ENCODE results near the gene OR51T1.

OR51T1 gene

DNA sequence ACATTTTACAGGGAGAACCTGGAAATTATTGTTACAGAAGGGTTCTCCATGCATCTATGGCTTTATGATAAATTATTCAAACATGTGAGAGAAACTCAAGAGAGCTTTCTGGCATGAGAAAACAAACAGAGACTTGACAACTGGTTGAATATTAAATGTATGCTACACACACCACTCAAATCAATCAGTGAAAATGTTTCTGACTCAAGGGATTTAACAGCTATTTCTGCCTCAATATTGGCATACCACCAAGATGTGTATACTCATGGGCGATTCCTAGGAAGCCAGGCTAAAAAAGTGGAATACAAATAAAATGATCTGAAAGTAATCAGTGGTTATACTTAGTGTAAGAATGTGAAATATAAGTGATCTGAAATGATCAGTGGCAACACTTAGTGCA, 15.8 kb upstream of the OR51T1 start:
- no peaks in the 10 kb centered on the region for H3K36me3 ChIP-seq (ENCODE audit: insufficient read depth, low read length)
- H3K79me2 ChIP-seq (ENCODE audit: insufficient read depth, low read length) = no peaks in the 10 kb centered on the region
- no peaks in the 10 kb centered on the region for H3K9me2 ChIP-seq (ENCODE audit: low read depth, low read length)
- H4K20me1 ChIP-seq (ENCODE audit: insufficient read depth, low read length) = no peaks in the 10 kb centered on the region
- H3K9me3 ChIP-seq (ENCODE audit: low read length) = no peaks in the 10 kb centered on the region
- no peak overlapping the region for H3K27ac ChIP-seq (ENCODE audit: low read depth, low read length, poor library complexity, severe bottlenecking)
- no peak overlapping the region for H3K4me3 ChIP-seq (ENCODE audit: low read depth, low read length, poor library complexity, severe bottlenecking)
- H2AFZ ChIP-seq (ENCODE audit: low read length) = no peak overlapping the region
- H3K9ac ChIP-seq (ENCODE audit: low read length) = no peak overlapping the region
- H3K4me1 ChIP-seq (ENCODE audit: insufficient read depth, low read length, severe bottlenecking) = no peaks in the 10 kb centered on the region
- no peak for TF ChIP-seq CTCF (IDR thresholded peaks at IDR 0.05; ENCODE audit: low read length)
- no peak for TF ChIP-seq EZH2 (IDR thresholded peaks at IDR 0.05; ENCODE audit: borderline replicate concordance, low read length)
- H3K27me3 ChIP-seq (ENCODE audit: insufficient read depth, low read length) = no peaks in the 10 kb centered on the region
- no peaks in the 10 kb centered on the region for H3F3A ChIP-seq (ENCODE audit: insufficient read depth, low read length)
- no peak overlapping the region for H3K4me2 ChIP-seq (ENCODE audit: low read length)

DNA sequence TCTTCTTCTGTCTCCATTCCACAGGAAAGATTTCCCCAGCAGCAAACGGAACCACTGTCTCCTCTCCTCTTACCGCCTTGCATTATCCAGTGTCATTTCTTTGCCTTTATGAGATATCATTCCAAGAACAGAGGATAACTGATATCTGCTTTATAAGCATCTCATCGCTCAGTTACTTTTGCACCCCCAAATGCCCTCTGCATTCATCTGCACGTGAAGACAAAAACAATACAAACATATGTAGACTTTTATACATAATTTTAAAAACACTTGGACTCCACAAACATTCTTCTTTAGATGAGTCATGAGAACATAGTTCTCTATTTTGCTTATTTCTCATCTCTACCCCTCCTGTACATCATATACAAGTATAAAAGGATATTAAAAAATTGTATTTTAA, 512 bp upstream of the OR51T1 start:
- Histone ChIP-seq H3K79me2 (ENCODE audit: insufficient read depth, low read length) (no peaks in the 10 kb centered on the region), H3K9me2 (ENCODE audit: low read depth, low read length) (no peaks in the 10 kb centered on the region), H3K36me3 (ENCODE audit: insufficient read depth, low read length) (no peaks in the 10 kb centered on the region), H3K27ac (ENCODE audit: low read depth, low read length, poor library complexity, severe bottlenecking) (no peak overlapping the region), H3K27me3 (ENCODE audit: insufficient read depth, low read length) (no peaks in the 10 kb centered on the region), H3K9ac (ENCODE audit: low read length) (no peak overlapping the region), H3F3A (ENCODE audit: insufficient read depth, low read length) (no peaks in the 10 kb centered on the region), H4K20me1 (ENCODE audit: insufficient read depth, low read length) (no peaks in the 10 kb centered on the region), H3K4me1 (ENCODE audit: insufficient read depth, low read length, severe bottlenecking) (no peaks in the 10 kb centered on the region), H3K4me3 (ENCODE audit: low read depth, low read length, poor library complexity, severe bottlenecking) (no peak overlapping the region), H3K9me3 (ENCODE audit: low read length) (no peaks in the 10 kb centered on the region), H2AFZ (ENCODE audit: low read length) (no peak overlapping the region), H3K4me2 (ENCODE audit: low read length) (no peak overlapping the region)
- TF ChIP-seq EZH2 (IDR thresholded peaks at IDR 0.05; ENCODE audit: borderline replicate concordance, low read length) (no peak), CTCF (IDR thresholded peaks at IDR 0.05; ENCODE audit: low read length) (no peak)

DNA sequence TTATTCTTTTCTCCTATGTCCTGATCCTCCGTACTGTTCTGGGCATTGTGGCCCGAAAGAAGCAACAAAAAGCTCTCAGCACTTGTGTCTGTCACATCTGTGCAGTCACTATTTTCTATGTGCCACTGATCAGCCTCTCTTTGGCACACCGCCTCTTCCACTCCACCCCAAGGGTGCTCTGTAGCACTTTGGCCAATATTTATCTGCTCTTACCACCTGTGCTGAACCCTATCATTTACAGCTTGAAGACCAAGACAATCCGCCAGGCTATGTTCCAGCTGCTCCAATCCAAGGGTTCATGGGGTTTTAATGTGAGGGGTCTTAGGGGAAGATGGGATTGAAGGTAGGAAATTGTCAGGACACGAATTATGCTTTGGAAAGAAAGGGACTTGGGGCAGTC, 843 bp downstream of the OR51T1 start:
- Histone ChIP-seq H3K4me2 (ENCODE audit: low read length) (no peak overlapping the region), H3K27ac (ENCODE audit: low read depth, low read length, poor library complexity, severe bottlenecking) (no peak overlapping the region), H3K4me3 (ENCODE audit: low read depth, low read length, poor library complexity, severe bottlenecking) (no peak overlapping the region), H3K9ac (ENCODE audit: low read length) (no peak overlapping the region), H2AFZ (ENCODE audit: low read length) (no peak overlapping the region), H3F3A (ENCODE audit: insufficient read depth, low read length) (no peaks in the 10 kb centered on the region), H3K9me3 (ENCODE audit: low read length) (no peaks in the 10 kb centered on the region), H3K9me2 (ENCODE audit: low read depth, low read length) (no peaks in the 10 kb centered on the region), H3K27me3 (ENCODE audit: insufficient read depth, low read length) (no peaks in the 10 kb centered on the region), H3K4me1 (ENCODE audit: insufficient read depth, low read length, severe bottlenecking) (no peaks in the 10 kb centered on the region), H4K20me1 (ENCODE audit: insufficient read depth, low read length) (no peaks in the 10 kb centered on the region), H3K79me2 (ENCODE audit: insufficient read depth, low read length) (no peaks in the 10 kb centered on the region), H3K36me3 (ENCODE audit: insufficient read depth, low read length) (no peaks in the 10 kb centered on the region)
- TF ChIP-seq EZH2 (IDR thresholded peaks at IDR 0.05; ENCODE audit: borderline replicate concordance, low read length) (no peak), CTCF (IDR thresholded peaks at IDR 0.05; ENCODE audit: low read length) (no peak)
